ENCODE results near the gene CYP27C1.
A peak's percentile ranks its signal among the peaks of the same experiment; 100 is the strongest.

The CYP27C1 gene

DNA sequence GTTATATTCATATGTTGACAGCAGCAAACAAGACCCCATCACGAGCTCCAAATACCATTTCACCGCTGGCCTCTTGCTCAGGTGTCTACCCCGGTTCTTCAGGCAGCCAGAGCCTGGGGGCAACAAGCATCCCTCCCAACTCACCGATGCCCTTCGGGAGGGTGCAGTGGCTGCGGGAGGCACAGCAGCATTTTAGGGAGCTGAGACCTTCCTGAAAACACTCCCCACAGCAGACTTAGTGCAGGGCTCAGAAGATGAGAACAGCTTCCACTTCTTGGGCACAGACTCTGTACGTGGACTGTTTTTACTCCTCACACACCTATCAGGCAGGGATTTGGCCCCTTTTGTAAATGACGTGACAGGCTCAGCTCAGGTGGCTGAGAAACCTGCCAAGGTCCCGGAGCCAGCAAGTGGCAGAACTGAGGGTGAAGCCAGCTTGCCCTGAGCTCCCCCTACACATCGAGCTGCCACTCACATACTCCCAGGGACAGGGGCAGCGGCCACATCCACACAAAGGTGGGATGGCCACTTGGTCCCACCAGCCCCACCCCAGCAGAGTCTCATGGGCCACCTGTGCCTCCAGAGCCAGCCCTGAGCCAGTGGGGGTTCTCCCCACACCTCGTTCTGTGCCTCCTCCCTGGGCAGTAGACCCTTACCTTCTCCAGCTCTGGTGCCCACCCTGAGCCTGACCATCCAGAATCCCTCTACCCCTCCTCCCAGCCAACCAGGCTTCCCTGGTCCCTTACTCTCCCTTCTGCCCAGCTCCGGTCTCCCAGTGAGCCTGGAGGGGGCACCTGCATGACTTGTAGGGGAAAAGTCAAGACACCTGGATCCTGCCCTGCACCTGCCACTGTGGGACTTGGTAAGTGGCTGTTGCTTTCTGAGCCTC, 28.5 kb downstream of the CYP27C1 start:
- DNase-seq, result no peak

DNA sequence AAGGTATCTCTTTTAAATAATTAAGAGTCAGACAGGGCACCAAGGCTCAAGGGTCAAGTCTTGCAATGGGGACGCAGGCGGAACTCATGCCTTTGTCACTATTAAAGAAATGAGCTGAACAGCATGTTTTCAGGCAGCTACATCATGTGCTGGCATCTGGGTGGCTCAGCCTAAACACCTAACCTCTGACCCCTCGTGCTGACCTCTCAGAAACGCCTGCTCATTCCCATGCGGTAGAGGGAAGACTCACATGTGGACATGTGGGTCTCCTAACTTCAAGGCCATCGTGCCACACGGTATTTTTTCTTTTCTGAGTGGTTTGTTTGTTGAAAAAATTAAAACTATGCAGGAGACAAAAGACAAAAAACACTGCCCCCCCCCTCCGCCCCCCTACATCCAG, 31.3 kb downstream of the CYP27C1 start:
- DNase-seq, result no peak

DNA sequence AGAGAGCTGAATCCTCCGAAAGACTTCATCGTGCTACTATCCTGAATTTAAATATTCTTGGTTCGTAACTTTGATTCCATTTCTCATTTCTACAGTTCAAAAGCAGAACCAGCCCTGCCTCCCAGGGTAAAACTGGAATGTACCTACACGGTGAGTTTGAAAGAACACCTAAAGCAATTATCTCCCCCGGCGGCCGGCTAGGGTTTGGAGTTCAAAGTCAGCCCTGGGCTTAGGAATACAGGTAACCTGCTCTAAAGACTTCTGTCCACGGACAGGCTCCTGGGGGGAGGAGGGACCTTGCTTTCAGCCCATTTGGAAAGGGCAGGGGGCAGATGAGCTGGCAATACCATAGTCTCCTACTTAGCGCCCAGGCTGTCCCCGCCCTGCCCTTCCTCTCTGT, 32.3 kb downstream of the CYP27C1 start:
- no peak for DNase-seq

DNA sequence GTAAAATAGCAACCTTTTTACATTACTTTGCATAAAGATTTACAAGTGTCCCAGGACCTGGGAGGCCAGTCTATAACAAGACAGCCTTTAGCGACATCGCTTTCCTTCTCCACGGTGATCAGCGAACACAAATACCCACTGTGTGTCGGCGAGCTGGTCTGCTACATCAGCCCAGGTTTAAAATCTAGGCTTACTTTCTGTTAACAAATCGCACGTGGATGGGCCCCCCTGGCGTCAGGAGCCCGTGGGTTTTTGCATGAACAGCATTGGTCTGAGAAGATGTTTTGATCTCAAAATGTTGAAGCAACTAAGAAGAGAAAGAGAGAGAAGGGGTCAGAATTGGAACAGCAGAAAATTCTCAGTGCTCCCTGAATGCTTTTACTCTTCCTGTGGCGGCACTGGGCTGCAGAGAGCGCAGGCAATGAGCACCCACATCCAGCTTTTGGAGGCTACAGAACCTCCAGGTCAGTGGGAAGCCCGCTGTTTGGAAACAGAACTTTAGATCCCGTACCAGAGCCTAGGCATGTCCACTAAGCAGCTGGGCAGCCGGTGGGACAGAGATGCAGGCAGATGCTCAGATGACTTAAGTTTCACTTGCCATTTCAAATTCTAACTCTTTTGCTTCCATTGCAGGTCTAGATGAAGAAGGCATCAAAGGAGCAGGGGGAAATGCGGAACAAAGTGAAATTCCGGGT, 32.9 kb downstream of the CYP27C1 start:
- DNase-seq, result no peak

DNA sequence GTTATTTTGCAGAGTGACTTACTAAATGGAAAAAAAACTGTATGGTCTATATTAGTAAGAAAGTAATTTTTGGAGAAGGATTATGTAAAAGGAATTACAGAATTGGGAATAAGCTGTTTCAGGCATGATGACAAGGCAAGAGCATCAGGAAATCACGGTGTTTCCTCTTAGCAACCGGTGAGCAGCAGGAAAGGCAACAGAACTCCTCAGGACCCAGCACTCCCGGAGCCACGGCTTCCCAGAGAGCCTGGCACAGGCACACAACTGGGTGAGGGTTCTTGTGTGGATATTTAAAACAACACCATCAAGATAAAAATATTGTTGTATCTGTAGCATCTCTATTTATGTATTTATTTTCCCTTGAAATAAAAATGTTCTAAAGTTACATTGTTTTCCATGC, 34.4 kb downstream of the CYP27C1 start:
- DNase-seq, result no peak

DNA sequence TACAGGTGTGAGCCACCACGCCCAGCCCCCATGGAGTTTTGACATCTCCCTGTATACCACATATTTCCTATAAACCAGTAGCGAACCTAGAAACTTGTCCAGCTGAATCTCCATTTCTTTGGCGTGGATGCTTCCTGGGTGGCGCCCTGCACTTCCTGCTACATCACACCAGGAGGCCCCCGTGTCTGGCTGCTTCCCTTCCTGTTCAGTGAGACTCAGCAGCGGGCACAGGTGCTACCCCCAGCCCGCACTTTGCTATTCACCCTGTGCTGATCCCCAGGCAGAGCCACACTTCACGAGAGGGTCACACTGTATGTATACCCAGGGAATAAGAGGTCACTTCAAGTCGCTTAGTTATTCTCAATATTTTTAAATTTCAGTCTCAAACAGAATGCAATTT, 35.0 kb downstream of the CYP27C1 start:
- no peak for DNase-seq

DNA sequence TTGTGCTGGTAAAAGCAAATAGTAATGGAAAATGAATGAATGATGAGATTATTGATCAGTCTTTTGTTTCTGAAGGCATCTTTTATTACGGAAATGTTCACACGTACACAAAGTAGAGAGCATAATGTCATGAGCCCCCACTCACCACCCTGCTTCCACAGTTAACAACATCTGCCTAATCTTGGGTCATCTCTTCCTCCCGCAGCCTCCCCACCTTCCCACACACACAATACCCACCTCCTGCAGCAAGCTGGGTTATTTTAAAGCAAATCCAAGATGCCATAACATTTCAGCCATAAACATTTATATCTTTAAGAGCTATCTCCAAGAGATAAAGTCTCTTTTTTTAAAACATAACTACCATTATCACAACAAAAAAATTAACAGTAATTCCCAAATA, 36.3 kb downstream of the CYP27C1 start:
- DNase-seq, result no peak

DNA sequence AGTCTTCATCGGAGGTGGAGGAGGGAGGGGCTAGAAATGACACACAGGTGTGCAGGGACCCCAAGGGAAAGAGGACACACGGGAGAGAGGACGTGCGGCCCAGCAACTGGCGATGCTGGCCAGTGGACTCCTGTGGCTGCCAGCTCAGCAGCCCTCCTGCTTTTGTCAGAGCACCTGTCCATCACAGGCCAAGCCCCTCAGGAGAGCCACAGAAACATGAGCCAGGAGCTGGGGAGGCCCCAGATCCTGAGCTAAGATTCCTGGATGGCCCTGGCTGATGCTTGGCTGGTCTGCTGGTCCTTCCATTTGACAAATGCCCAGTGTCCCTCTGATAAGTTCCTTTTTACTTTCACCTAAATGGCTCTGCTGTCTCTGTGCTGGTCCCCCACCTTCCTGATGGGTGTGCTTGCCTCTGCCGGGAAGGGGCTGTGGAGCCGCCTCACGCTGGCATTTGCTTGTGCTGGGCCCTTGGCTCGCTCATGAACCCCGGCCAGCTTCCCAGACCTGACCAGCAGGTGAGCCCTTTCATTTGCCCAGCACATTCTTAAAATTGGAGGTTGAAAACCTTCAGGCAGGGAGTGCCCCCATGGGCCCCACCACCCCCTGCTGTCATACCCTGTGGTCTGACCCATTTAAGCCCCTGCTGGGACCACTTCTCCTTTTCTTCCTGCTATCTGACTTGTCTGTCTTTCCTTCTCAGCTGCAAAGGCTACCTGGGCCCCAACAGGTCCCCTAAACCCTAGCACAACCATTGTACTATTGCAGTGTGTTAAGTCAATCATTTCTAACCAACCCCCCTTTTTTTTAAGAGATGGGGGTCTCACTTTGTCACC, 37.3 kb downstream of the CYP27C1 start:
- no peak for DNase-seq

DNA sequence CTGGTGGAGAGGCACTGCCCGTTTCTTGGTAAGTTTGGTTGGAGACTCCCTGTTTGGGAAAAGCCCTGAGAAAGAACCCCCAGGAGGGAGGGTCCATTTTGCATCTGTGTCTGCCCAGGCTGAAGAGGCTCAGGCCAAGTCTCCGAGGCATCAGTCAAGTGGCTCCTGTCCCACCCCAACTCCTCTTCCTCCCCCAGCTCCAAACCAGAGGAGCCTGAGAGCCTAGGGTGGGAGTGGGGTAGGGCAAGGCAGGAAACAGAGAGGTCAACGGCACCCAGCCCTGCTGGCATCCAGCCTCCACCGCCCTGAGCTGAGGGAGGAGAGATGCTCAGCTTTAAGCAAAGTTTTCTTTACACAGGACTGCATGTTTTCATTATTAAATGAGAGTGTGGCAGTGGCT, 38.2 kb downstream of the CYP27C1 start:
- no peak for DNase-seq

DNA sequence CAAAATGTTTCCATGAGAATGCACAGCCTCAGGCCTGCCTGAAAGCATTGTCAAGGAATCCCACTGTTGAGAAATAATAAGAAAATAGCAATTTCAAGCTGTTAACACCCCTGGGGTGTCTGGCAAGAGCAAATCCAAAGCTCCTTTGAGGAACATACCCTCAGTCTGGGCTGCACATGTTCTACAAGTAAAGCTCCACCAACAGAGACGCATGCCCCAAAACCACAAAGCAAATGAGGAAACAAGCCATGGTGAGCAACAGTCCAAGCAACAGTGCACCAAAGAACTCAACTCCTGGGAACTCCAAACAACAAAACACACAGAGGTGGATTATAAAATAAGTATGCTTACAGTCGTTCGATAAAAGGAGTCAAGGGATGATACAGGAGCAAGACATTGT, 40.3 kb downstream of the CYP27C1 start:
- no peak for DNase-seq

DNA sequence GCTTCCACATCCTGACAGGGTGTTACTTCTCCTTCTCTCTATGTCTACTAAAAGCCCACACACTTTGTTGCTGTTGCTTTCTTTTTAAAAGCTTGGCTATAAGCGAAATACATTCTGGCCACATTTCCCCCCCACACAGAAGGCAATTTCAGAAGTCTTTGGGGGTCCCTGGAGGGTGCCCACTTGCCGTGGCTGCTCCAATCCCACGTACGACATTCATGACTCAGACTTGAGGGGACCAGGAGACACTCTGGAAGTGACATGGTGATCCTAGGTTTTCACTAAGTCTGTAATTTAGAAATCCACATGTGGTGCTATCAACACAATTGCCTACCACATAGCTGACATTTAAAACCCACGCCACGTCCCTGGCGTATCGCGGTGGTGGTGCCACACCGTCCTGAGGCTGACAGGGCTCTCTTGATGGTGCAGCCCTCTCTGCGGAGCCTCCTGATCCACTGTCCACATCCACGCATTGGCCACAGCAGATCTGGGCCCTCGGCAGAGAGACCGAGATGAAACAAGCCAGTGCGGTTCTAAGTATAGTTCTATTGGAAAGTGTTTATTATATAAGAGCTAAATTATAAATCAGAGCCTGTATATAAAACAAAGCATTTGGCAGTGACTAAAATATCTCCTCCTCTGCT, 42.4 kb downstream of the CYP27C1 start:
- no peak for DNase-seq

DNA sequence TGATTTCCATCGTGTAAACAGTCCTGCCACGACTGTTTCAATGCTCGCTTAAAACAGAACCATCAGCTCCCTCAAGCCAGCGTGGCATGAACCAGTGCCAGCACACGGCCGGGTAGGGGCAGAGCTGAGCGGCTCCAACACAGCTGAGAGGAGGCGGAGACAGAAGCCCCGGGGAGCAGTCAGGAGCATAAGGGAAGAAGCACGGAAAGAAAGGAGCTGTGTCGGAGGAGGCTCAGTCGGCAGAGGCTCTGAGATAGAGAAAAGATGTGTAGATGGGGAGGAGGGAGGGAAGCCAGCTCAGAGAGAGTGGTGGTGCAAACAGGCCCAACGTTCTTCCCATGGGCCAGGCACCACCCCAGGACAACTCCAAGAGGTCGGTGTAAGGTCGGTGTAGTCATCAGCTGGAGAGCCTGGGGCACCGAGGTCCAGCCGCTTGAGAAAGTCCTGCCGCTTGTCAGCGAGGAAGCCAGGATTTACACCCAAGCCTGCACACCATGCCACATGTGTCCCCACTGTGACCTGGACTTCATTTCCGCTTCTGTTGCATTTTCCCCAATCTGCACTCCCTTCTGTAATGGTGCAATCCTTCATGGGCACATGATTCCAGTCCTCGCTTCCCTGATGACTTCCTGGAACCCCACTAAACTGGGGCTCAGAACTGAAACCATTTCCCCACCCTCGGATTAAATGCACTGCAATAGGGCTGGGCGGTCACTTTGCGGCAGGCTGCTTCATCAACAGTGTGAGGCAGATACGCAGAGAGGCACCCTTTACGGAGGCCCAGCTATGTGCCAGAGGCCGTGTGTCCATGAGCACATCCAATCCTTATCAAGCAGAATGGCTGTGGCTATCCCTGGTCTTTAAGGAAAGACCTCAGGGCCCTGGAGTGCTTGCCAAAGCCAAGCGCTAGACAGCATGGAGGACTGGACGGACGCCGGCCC, 43.5 kb downstream of the CYP27C1 start:
- peak; percentile 19 to 63 for DNase-seq

DNA sequence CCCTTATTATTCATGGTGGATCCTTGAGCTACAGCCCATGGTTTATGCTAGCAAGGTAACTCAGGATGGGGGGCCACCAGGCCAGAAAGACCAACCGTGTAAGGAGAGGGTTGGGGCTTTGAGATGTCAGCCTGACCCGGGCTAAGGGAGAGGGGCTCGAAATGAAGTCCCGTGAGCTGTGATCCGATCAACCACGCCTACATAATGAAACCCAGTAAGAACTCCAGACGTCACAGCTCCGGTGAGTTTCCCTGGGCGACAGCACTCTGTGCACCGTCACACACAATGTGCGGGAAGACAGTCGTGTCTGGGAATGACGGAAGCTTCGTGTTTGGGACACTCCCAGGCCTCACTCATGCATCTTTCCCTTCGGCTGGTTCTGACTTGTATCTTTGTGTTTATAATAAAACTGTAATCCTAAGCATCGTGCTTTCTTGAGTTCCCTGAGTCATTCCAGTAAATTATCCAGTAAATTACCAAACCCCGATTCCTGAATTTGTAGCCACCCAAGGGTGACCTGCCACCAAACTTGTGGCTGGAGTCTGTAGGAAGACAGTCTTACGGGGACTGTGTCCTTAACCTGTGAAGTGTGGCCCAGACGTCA, 44.2 kb downstream of the CYP27C1 start:
- DNase-seq, result no peak

DNA sequence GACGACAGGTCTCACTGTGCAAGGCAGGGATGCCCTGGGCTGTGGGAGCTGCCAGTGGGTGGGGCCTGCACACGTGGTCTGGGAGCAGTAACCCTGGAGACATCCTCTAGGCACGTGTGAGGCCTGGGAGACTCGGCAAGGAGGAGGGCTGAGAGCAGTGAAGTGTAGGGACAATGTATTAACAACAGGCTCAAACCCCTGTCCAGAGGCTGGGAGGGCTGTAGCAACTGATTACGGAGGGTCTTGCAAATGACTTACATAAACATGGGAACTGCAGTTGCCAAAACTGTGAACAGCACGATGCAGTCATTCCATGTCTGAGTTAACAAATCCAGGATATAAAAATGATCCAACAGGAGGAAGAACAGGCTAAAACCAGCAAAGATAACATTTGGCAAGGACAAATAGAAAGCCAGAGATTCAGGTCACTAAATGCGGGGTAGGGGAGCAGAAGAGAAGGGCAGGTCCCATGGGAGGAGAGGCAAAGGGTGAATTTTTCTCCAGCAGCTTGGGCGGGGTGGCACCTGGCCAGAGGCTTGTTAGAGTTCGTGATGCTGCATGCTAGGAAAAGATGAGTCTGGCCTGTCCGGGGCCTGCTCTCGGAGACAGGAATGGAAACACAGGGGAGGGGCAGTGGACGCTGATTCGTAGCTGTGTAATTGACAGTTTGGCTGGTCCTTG, 44.9 kb downstream of the CYP27C1 start:
- peak in 1 of 2 experiments; percentile 24 for DNase-seq

DNA sequence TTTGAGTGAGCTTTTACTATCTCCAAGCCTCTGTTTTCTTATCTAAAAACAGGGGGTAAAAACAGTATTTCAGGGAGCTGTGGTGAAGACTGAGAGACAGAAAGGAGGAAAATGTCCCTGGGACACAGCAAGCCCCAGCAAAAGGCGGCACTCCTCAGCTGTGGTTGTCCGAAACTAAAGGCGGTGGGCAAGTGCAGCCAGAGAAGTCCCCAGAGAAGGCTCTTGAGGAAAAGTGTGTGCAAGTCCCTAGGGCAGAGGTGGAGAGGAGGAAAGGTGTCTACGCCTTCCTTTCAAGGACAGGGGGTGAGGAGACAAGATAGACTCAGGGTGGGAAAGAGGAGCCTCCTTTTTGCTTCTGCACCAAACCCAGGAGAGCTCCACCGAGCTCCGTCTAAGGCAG, 45.5 kb downstream of the CYP27C1 start:
- no peak for DNase-seq

DNA sequence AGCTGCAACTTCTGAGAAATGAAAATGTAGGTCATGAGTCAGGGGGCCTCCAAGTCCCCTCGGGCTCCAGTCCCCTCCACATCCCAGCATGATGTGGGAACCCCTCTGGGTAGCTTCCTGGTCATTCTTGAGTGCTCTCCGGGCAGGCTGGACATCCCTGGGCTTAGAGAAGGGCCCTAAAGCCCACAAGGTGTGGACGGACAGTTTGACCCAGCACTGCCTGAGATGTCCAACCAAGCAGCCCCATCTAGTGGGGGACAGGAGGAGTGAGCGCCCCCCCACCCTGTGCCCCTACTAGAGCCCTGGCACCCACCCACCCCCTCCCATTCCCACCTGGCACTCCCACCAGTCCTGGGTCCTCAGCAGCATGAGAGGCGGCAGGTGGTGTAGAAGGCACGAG, 46.0 kb downstream of the CYP27C1 start:
- peak; percentile 19 to 20 for DNase-seq

DNA sequence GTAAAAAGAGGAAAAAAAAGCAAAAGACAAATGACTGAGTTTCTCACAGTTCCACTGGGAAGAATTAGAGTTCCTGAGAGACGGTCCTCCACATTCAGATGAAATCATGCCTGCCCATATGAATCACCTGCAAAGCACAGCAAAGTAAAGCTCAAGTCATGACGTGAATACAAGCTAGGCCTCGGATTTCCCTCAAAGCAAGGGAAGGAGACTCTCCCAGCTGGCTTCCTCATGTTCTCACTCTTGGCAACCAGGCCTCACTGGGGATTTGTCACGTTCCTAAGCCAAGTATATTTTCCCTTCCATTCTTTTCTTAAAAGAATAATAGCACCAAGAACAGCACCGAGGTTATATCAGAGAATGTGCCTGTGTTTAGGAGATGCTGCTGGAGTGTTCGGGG, 47.0 kb downstream of the CYP27C1 start:
- DNase-seq, result no peak

DNA sequence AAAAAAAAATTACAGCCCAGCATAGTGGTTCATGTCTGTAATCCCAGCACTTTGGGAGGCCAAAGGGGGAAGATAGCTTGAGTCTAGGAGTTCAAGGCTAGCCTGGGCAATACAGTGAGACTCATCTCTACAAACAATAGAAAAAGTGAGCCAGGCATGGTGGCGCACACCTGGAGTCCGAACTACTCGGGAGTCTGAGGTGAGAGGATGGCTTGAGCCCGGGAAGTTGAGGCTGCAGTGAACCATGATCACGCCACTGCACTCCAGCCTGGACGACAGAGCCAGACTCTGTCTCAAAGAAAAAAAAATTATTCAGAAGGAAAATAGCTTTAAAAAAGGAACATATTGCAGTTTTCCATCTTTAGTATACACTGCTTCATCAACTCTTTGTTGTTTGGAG, 47.8 kb downstream of the CYP27C1 start:
- DNase-seq, result no peak

DNA sequence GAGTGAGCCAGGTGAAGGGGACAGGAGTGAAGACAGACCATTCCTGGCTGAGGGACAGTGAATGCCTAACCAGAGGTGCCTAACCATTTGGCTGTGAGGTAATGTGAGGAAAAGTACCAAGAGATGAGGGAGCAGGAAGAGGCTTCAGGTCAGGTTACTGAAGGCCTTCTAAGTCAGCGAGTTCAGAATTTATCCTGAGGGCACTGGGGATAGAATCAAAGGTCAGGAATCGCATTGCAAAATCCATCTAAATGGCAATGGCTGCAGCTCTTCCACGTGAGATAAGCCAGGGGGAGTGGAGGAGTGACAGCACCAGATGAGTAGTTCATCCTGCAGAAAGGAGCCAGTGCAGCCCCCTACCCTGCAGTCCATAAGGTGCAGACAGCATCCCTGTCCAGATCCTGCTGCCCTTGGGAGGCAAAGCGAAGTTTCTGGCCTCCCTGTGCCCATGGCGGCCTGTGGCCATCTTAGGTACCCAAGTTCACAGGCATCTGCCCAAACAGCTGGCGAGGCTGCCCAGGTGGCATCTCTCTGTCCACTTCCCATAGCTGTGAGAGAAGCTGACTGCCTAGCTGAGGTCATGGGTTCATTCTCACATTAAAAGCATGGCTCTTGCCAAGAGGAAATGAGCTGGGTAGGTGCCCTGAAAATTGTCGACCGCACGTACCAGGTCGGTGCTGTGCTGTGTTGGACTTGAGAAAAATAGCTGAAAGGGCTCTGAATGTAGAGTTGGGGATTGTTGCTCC, 49.5 kb downstream of the CYP27C1 start:
- no peak for DNase-seq

DNA sequence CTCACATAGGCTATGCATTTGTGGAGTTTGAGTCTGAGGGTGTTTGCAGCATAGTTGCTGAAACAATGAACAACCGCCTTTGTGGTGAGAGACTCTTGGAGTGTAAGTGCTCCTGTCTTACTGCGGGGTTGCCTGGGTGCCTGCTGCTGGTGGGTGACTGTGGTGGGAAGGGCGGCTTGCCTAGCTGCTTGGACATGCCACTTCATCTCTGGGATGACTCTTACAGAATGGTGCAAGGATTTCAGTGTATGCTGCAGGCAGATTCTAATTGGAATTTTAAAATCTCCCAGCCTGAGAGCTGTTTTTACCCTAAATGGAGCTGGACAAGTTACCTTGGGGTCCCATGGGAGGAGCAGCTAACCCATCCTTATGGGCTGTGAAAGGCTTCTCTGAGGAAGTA, 50.1 kb downstream of the CYP27C1 start:
- DNase-seq, result no peak

All from NCI-H524 (cell line).